Endothelial cell of umbilical vein (primary cell): Measurements from ENCODE around the gene PLA2G4E. TPM values are rescaled to one million over a fixed set of nuclear protein-coding genes. Genes with fewer than 3 reads are reported as not detected.

Source experiments
- BruUV-seq: library from RNA; stranded (reverse); fragments of 400-500 nt; replicated peaks from 2 replicates; lab custom pipeline; 2021; lab: Mats Ljungman, UMichigan
- CTCF ChIA-PET: fragments of 300-600, 350-600 bp; sonication (Branson Sonifier 250); formaldehyde crosslinking; loops from one replicate; lab custom pipeline; 2021; ENCODE audit warnings: antibody characterized with exemption, inconsistent platforms; lab: Charles Lee
- POLR2A ChIA-PET: fragments of 300-600, 350-600 bp; sonication (Branson Sonifier 250); formaldehyde crosslinking; loops from one replicate; lab custom pipeline; 2021; ENCODE audit warnings: antibody characterized with exemption, inconsistent platforms; lab: Charles Lee
- DNase-seq: peaks from one replicate; pipeline ENCODE4 v3.0.0-alpha.2; 2011; ENCODE audit warnings: low read depth, low spot score
- FAIRE-seq: peaks from 2 replicates; lab custom pipeline; 2011; peaks lifted over from hg19 to GRCh38; lab: Jason Lieb, UNC
- H2AFZ ChIP-seq: 2 replicates; pipeline ENCODE4 v1.6.0; 2012; ENCODE audit warnings: low read depth, low read length, control low read depth, inconsistent platforms
- H3K27ac ChIP-seq: 2 replicates; pipeline ENCODE4 v1.5.1; 2011; ENCODE audit warnings: low read depth, mild to moderate bottlenecking, control low read depth, low read length, moderate library complexity; ENCODE audit not compliant: insufficient read depth
- H3K27me3 ChIP-seq, 2 experiments: 2 replicates each; pipeline versions ENCODE4 v1.6.0 to v1.6.1; 2011; ENCODE audit warnings: low read length in 2 of 2, mixed read lengths in 1 of 2; ENCODE audit not compliant: control insufficient read depth in 2 of 2, insufficient read depth in 2 of 2
- H3K36me3 ChIP-seq, 2 experiments: 2 replicates in 1 of 2; 3 replicates in 1 of 2; pipeline ENCODE4 v1.5.1; 2011; ENCODE audit warnings: low read length in 2 of 2, mild to moderate bottlenecking in 1 of 2, moderate library complexity in 1 of 2; ENCODE audit not compliant: control insufficient read depth in 2 of 2, insufficient read depth in 2 of 2; ENCODE audit errors: extremely low read depth in 1 of 2
- H3K4me1 ChIP-seq: 3 replicates; pipeline ENCODE4 v1.5.1; 2011; ENCODE audit warnings: mild to moderate bottlenecking, low read length; ENCODE audit not compliant: control insufficient read depth, insufficient read depth; ENCODE audit errors: extremely low read depth
- H3K4me2 ChIP-seq: 2 replicates; pipeline ENCODE4 v1.6.1; 2011; ENCODE audit warnings: low read length, control low read depth, mixed read lengths; ENCODE audit not compliant: insufficient read depth
- H3K4me3 ChIP-seq, 3 experiments: fragments of 200-600 bp in 1 of 3; sonication (generic), shearing (Covaris generic) in 1 of 3; replicated peaks in 1 of 3; 2 replicates each; pipeline ENCODE4 v1.5.1; 2011 to 2016; ENCODE audit warnings: control low read depth in 3 of 3, low read length in 3 of 3, mild to moderate bottlenecking in 2 of 3, inconsistent platforms in 1 of 3, low read depth in 1 of 3, moderate library complexity in 1 of 3; ENCODE audit not compliant: insufficient read depth in 1 of 3
- H3K79me2 ChIP-seq: 2 replicates; pipeline ENCODE4 v1.6.0; 2012; ENCODE audit warnings: low read length, inconsistent platforms; ENCODE audit not compliant: control insufficient read depth, insufficient read depth
- H3K9ac ChIP-seq: replicated peaks from 2 replicates; pipeline ENCODE3; 2011; ENCODE audit warnings: low read length, control low read depth; ENCODE audit not compliant: insufficient read depth; ENCODE audit errors: extremely low read depth
- H3K9me1 ChIP-seq: replicated peaks from 3 replicates; pipeline ENCODE4 v1.6.0; 2011; ENCODE audit warnings: mild to moderate bottlenecking, low read length; ENCODE audit not compliant: control insufficient read depth, insufficient read depth; ENCODE audit errors: extremely low read depth
- H3K9me3 ChIP-seq: replicated peaks from 2 replicates; pipeline ENCODE4 v1.5.1; 2012; ENCODE audit warnings: low read length, inconsistent platforms; ENCODE audit not compliant: control insufficient read depth, insufficient read depth
- H4K20me1 ChIP-seq: replicated peaks from 2 replicates; pipeline ENCODE3; 2011; ENCODE audit warnings: mild to moderate bottlenecking, low read length; ENCODE audit not compliant: control insufficient read depth, insufficient read depth; ENCODE audit errors: extremely low read depth
- EZH2 ChIP-seq: IDR thresholded peaks from 2 replicates; pipeline ENCODE4 v1.6.1; 2012; ENCODE audit warnings: borderline replicate concordance, low read depth, mild to moderate bottlenecking, moderate library complexity, low read length, inconsistent platforms; ENCODE audit not compliant: severe bottlenecking
- FOS ChIP-seq: IDR thresholded peaks from 2 replicates; pipeline ENCODE4 v1.6.1; 2011; ENCODE audit warnings: mild to moderate bottlenecking, low read length, moderate library complexity, borderline replicate concordance; ENCODE audit not compliant: insufficient read depth
- GATA2 ChIP-seq: IDR thresholded peaks from 2 replicates; pipeline ENCODE4 v1.7.0; 2011; ENCODE audit warnings: low read depth, mild to moderate bottlenecking, moderate library complexity, mixed read lengths, low read length; ENCODE audit not compliant: insufficient read length, insufficient read depth
- JUN ChIP-seq: IDR thresholded peaks from 2 replicates; pipeline ENCODE4 v1.6.1; 2011; ENCODE audit warnings: borderline replicate concordance, low read depth; ENCODE audit not compliant: insufficient read length, insufficient read depth
- MAX ChIP-seq: IDR thresholded peaks from 2 replicates; pipeline ENCODE4 v1.6.1; 2011; ENCODE audit not compliant: insufficient read depth, insufficient read length
- dilution Hi-C: fragments of 300-500 bp; cut with MboI; formaldehyde crosslinking; loops from one replicate; pipeline ENCODE4 v1.15.0; 2019; ENCODE audit warnings: low sequenced_read_pairs; ENCODE audit not compliant: extremely low pct_ligation_motif_present
- intact Hi-C: fragments of 100-400 bp; cut with micrococcal nuclease; formaldehyde crosslinking; loops from one replicate; pipeline ENCODE4 v1.10.0; 2022
- polyA plus RNA-seq, 4 experiments: library from polyadenylated mRNA; depleted of rRNA in 3 of 4; stranded (reverse) in 3 of 4; unstranded in 1 of 4; fragments of >200 nt; gene quantifications; 2 replicates each; pipeline versions ENCODE4 v1.2.1 to v1.2.3, GENCODE V29; 2011 to 2012; ENCODE audit warnings: missing spikeins in 1 of 4
- total RNA-seq: library from RNA; stranded (reverse); gene quantifications from 2 replicates; pipeline ENCODE4 v1.2.3, GENCODE V29; 2021

The PLA2G4E gene
- total and polyA plus RNA-seq, 2 donors (not counting 3 experiments of a cell fraction or from before 2014, with no cell fraction given), result not detected

GRCh38 chr15:41971895-41972252 is 49.0 kb downstream of the PLA2G4E start:
- Histone ChIP-seq H3K9me3 (no peaks in the 10 kb centered on the region), H3K79me2 (peaks cover 55% of the 10 kb centered on the region), H3K9me1 (no peaks in the 10 kb centered on the region), H3K9ac (peak overlapping the region; percentile 78), H3K27me3 (no peaks in the 10 kb centered on the region), H4K20me1 (no peaks in the 10 kb centered on the region), H3K4me2 (peak overlapping the region; percentile 77), H3K4me3 (peak overlapping the region; percentile 84 to 100 (median 97)), H3K36me3 (no peaks in the 10 kb centered on the region), H3K4me1 (peaks cover 40% of the 10 kb centered on the region), H2AFZ (no peak overlapping the region), H3K27ac (peak overlapping the region; percentile 69)
- dilution Hi-C loops (no loop called here), intact Hi-C loops (loop anchor here (1.0 to 5.0 kb wide), 5 partner anchors 28 to 200 kb away; partner anchors contain the start of gene MAPKBP1)
- CTCF ChIA-PET, result interaction anchor here (0.9 to 7.1 kb wide), 14 partner anchors 9 to 68 kb away, joined by 3 to 44 read pairs (median 9); no protein-coding TSS in a partner anchor
- POLR2A ChIA-PET, result interaction anchor here (0.9 to 1.8 kb wide), 4 partner anchors 14 to 50 kb away, joined by 3 to 11 read pairs (median 8); no protein-coding TSS in a partner anchor
- TF ChIP-seq GATA2, result no peak
- TF ChIP-seq EZH2, result no peak
- TF ChIP-seq MAX, result no peak
- no peak for TF ChIP-seq FOS
- no peak for TF ChIP-seq JUN
- DNase-seq (peak; percentile 26), FAIRE-seq (no peak)
- TSS peak; percentile 26 for BruUV-seq
